GM21528 (cell line): ENCODE measurements around the gene IGFBP1.
A peak's percentile ranks its signal among the peaks of the same experiment; 100 is the strongest.

ENCODE experiments used
- ATAC-seq: cut with Tn5 transposase; IDR thresholded peaks from one replicate; pipeline ENCODE4 v1.9.1; 2021; ENCODE audit warnings: mild to moderate bottlenecking, moderate library complexity; ENCODE audit not compliant: unreplicated experiment, low FRiP score

IGFBP1 gene

GRCh38 chr7:45898222-45898621 lies 9.9 kb downstream of the IGFBP1 start:
- ATAC-seq, result no peak

- no peak for ATAC-seq
Measured at GRCh38 chr7:45901566-45901965, 13.3 kb downstream of the IGFBP1 start.

- no peak for ATAC-seq
Measured at GRCh38 chr7:45902820-45903219, 14.5 kb downstream of the IGFBP1 start.

- no peak for ATAC-seq
Measured at GRCh38 chr7:45909561-45909960, 21.3 kb downstream of the IGFBP1 start.

GRCh38 chr7:45910855-45911254 lies 22.6 kb downstream of the IGFBP1 start:
- ATAC-seq, result no peak

- no peak for ATAC-seq
Measured at GRCh38 chr7:45911311-45911710, 23.0 kb downstream of the IGFBP1 start.

- no peak for ATAC-seq
Measured at GRCh38 chr7:45912972-45913371, 24.7 kb downstream of the IGFBP1 start.

GRCh38 chr7:45914911-45915310 lies 26.6 kb downstream of the IGFBP1 start:
- no peak for ATAC-seq

GRCh38 chr7:45915606-45916005 lies 27.3 kb downstream of the IGFBP1 start:
- ATAC-seq, result no peak

GRCh38 chr7:45917064-45917463 lies 28.8 kb downstream of the IGFBP1 start:
- no peak for ATAC-seq

GRCh38 chr7:45917658-45918057 lies 29.4 kb downstream of the IGFBP1 start:
- peak; percentile 74 for ATAC-seq

GRCh38 chr7:45918556-45918955 lies 30.3 kb downstream of the IGFBP1 start:
- ATAC-seq, result no peak

- ATAC-seq, result no peak
Measured at GRCh38 chr7:45919231-45919784, 31.0 kb downstream of the IGFBP1 start.

- ATAC-seq, result no peak
Measured at GRCh38 chr7:45919993-45920459, 31.7 kb downstream of the IGFBP1 start.

- ATAC-seq, result no peak
Measured at GRCh38 chr7:45920502-45921380, 32.5 kb downstream of the IGFBP1 start, which contains the start of gene IGFBP3. Gene IGFBP3 (minus strand): TSS chr7:45921272. CDS start chr7:45921140, 132 bp downstream.

GRCh38 chr7:45921381-45921698 lies 33.1 kb downstream of the IGFBP1 start:
- no peak for ATAC-seq

- ATAC-seq, result no peak
Measured at GRCh38 chr7:45921699-45922519, 33.6 kb downstream of the IGFBP1 start.

- no peak for ATAC-seq
Measured at GRCh38 chr7:45922810-45923209, 34.5 kb downstream of the IGFBP1 start.

- no peak for ATAC-seq
Measured at GRCh38 chr7:45923290-45923689, 35.0 kb downstream of the IGFBP1 start.

- no peak for ATAC-seq
Measured at GRCh38 chr7:45923818-45924217, 35.5 kb downstream of the IGFBP1 start.

GRCh38 chr7:45924283-45924682 lies 36.0 kb downstream of the IGFBP1 start:
- no peak for ATAC-seq
